SK-N-SH (cell line): Measurements from ENCODE around the gene EXOC4. TPM values are rescaled to one million over a fixed set of nuclear protein-coding genes. Genes with fewer than 3 reads are reported as not detected.

Experiments used
- CTCF ChIA-PET: fragments of 300-600, 350-600 bp; formaldehyde crosslinking; extraction: SDS; loops from one replicate; lab custom pipeline; 2021; lab: Yijun Ruan, JAX
- POLR2A ChIA-PET: fragments of 350-600 bp; sonication (Branson Sonifier 250); formaldehyde crosslinking; extraction: SDS; loops from one replicate; lab custom pipeline; 2020; ENCODE audit warnings: antibody characterized with exemption, inconsistent platforms; lab: Yijun Ruan, JAX
- DNase-seq: peaks from one replicate; pipeline ENCODE4 v3.0.0; 2012
- H2AFZ ChIP-seq: fragments of 200-600 bp; sonication (generic); 2 replicates; pipeline ENCODE4 v1.8.1; 2016; ENCODE audit warnings: antibody characterized with exemption, mild to moderate bottlenecking, low read depth
- H3F3A ChIP-seq: fragments of 200-600 bp; sonication (generic); replicated peaks from 2 replicates; pipeline ENCODE3; 2016; ENCODE audit warnings: antibody characterized with exemption, mild to moderate bottlenecking; ENCODE audit not compliant: insufficient read depth
- H3K27ac ChIP-seq, 2 experiments: fragments of 200-500 bp in 1 of 2; fragments of 200-600 bp in 1 of 2; sonication (Bioruptor generic) in 1 of 2; sonication (generic), shearing (Covaris generic) in 1 of 2; 2 replicates each; pipeline versions ENCODE4 v1.5.1 to v1.6.1; 2014 to 2016; ENCODE audit warnings: low read depth in 2 of 2, inconsistent platforms in 1 of 2, low read length in 1 of 2, mild to moderate bottlenecking in 1 of 2, mixed read lengths in 1 of 2
- H3K27me3 ChIP-seq: fragments of 200-600 bp; sonication (generic), shearing (Covaris generic); 2 replicates; pipeline ENCODE4 v1.6.1; 2016; ENCODE audit warnings: mixed run types; ENCODE audit not compliant: insufficient read depth
- H3K36me3 ChIP-seq, 2 experiments: fragments of 200-500 bp in 1 of 2; fragments of 200-600 bp in 1 of 2; sonication (Bioruptor generic) in 1 of 2; sonication (generic) in 1 of 2; replicated peaks in 1 of 2; 2 replicates each; pipeline versions ENCODE3 to v1.5.1; 2014 to 2016; ENCODE audit warnings: low read length in 1 of 2, mild to moderate bottlenecking in 1 of 2; ENCODE audit not compliant: insufficient read depth in 2 of 2, control insufficient read depth in 1 of 2
- H3K4me1 ChIP-seq, 2 experiments: fragments of 200-500 bp in 1 of 2; fragments of 200-600 bp in 1 of 2; sonication (Bioruptor generic) in 1 of 2; sonication (generic), shearing (Covaris generic) in 1 of 2; 2 replicates each; pipeline versions ENCODE4 v1.5.1 to v1.6.1; 2014 to 2016; ENCODE audit warnings: low read depth in 1 of 2, low read length in 1 of 2, mixed run types in 1 of 2; ENCODE audit not compliant: insufficient read depth in 2 of 2, control insufficient read depth in 1 of 2
- H3K4me2 ChIP-seq: fragments of 200-600 bp; sonication (generic), shearing (Covaris generic); 2 replicates; pipeline ENCODE4 v1.6.1; 2017; ENCODE audit warnings: mixed run types
- H3K4me3 ChIP-seq, 2 experiments: fragments of 200-500 bp in 1 of 2; fragments of 200-600 bp in 1 of 2; sonication (Bioruptor generic) in 1 of 2; sonication (generic), shearing (Covaris generic) in 1 of 2; 2 replicates each; pipeline versions ENCODE4 v1.5.1 to v1.8.1; 2014 to 2016; ENCODE audit warnings: low read depth in 2 of 2, inconsistent platforms in 1 of 2, low read length in 1 of 2, mild to moderate bottlenecking in 1 of 2, mixed read lengths in 1 of 2, moderate library complexity in 1 of 2
- H3K79me2 ChIP-seq: fragments of 200-600 bp; sonication (generic); 2 replicates; pipeline ENCODE4 v1.8.1; 2017; ENCODE audit warnings: mild to moderate bottlenecking; ENCODE audit not compliant: insufficient read depth
- H3K9ac ChIP-seq: fragments of 200-600 bp; sonication (generic); 2 replicates; pipeline ENCODE4 v1.6.1; 2017; ENCODE audit warnings: mixed run types
- H3K9me2 ChIP-seq: fragments of 200-600 bp; sonication (generic); 2 replicates; pipeline ENCODE4 v1.6.1; 2017; ENCODE audit warnings: mixed run types
- H3K9me3 ChIP-seq: fragments of 200-600 bp; sonication (generic); 2 replicates; pipeline ENCODE4 v1.6.1; 2017; ENCODE audit warnings: mixed run types, mild to moderate bottlenecking, moderate library complexity
- H4K20me1 ChIP-seq: fragments of 200-600 bp; sonication (generic); 2 replicates; pipeline ENCODE4 v1.6.1; 2017; ENCODE audit warnings: mild to moderate bottlenecking, mixed run types; ENCODE audit not compliant: insufficient read depth
- ELF1 ChIP-seq: IDR thresholded peaks from 2 replicates; pipeline ENCODE4 v1.4.0; 2012
- EP300 ChIP-seq, 2 experiments: IDR thresholded peaks; 2 replicates each; pipeline versions ENCODE4 v1.4.0 to v1.6.1; 2012; ENCODE audit warnings: borderline replicate concordance in 1 of 2, low read depth in 1 of 2, low read length in 1 of 2
- EZH2phosphoT487 ChIP-seq: fragments of 200-600 bp; sonication (generic); IDR thresholded peaks from 2 replicates; pipeline ENCODE4 v1.6.1; 2017; ENCODE audit warnings: low read depth, mixed run types, mild to moderate bottlenecking, antibody characterized with exemption, moderate library complexity, borderline replicate concordance
- FOXJ3 ChIP-seq: sonication (generic); formaldehyde crosslinking; IDR thresholded peaks from 2 replicates; pipeline ENCODE4 v1.5.1; 2020; ENCODE audit warnings: mild to moderate bottlenecking, missing genetic modification reagents
- GABPA ChIP-seq: IDR thresholded peaks from 2 replicates; pipeline ENCODE4 v1.4.0; 2012; ENCODE audit warnings: low read depth, mild to moderate bottlenecking
- GATA2 ChIP-seq: sonication (generic); formaldehyde crosslinking; IDR thresholded peaks from 2 replicates; pipeline ENCODE4 v1.5.0; 2020; ENCODE audit warnings: mild to moderate bottlenecking, missing genetic modification reagents
- JUND ChIP-seq: IDR thresholded peaks from 2 replicates; pipeline ENCODE4 v1.4.0; 2012
- MEF2A ChIP-seq: IDR thresholded peaks from 2 replicates; pipeline ENCODE4 v1.4.0; 2012; ENCODE audit warnings: low read depth, borderline replicate concordance
- NFIC ChIP-seq: IDR thresholded peaks from 2 replicates; pipeline ENCODE4 v1.4.0; 2012; ENCODE audit warnings: borderline replicate concordance
- RAD21 ChIP-seq: IDR thresholded peaks from 2 replicates; pipeline ENCODE4 v1.6.1; 2012; ENCODE audit warnings: mild to moderate bottlenecking, low read length
- RFX5 ChIP-seq: IDR thresholded peaks from 2 replicates; pipeline ENCODE4 v1.6.1; 2012; ENCODE audit warnings: mild to moderate bottlenecking, improper control_type of control experiment, low read length
- RXRA ChIP-seq: IDR thresholded peaks from 2 replicates; pipeline ENCODE4 v1.4.0; 2012; ENCODE audit warnings: low read depth, mild to moderate bottlenecking, borderline replicate concordance
- SMC3 ChIP-seq: IDR thresholded peaks from 2 replicates; pipeline ENCODE4 v1.6.1; 2012; ENCODE audit warnings: low read depth, low read length, improper control_type of control experiment
- TCF12 ChIP-seq: IDR thresholded peaks from 2 replicates; pipeline ENCODE4 v1.4.0; 2012
- TEAD4 ChIP-seq: IDR thresholded peaks from 2 replicates; pipeline ENCODE4 v1.4.0; 2012; ENCODE audit warnings: mild to moderate bottlenecking, borderline replicate concordance; ENCODE audit not compliant: insufficient read depth
- YY1 ChIP-seq: IDR thresholded peaks from 2 replicates; pipeline ENCODE4 v1.4.0; 2012; ENCODE audit warnings: low read depth, mild to moderate bottlenecking
- WGBS: methylation state at CpG from one replicate; pipeline ENCODE4 v1.1.6; 2017; ENCODE audit warnings: low lambda C conversion rate; 5-methylcytosine and 5-hydroxymethylcytosine counted together
- polyA plus RNA-seq, 3 experiments: library from polyadenylated mRNA; depleted of rRNA; stranded (reverse); fragments of >200 nt; gene quantifications; 2 replicates each; pipeline ENCODE4 v1.2.3, GENCODE V29; 2012
- TF ChIP-seq, protein P1 (sequence below): fragments of 200-600 bp; sonication (generic); IDR thresholded peaks from 2 replicates; pipeline ENCODE4 v1.6.1; 2017; ENCODE audit warnings: antibody characterized with exemption, mild to moderate bottlenecking, moderate library complexity
- TF ChIP-seq, protein P2 (sequence below): fragments of 150-350 bp; IDR thresholded peaks from 2 replicates; pipeline ENCODE4 v1.6.1; 2017; ENCODE audit warnings: antibody characterized with exemption, low read length, low read depth, borderline replicate concordance
- TF ChIP-seq, protein P3 (sequence below): IDR thresholded peaks from 2 replicates; pipeline ENCODE4 v1.4.0; 2012; ENCODE audit warnings: low read depth
- TF ChIP-seq, protein P4 (sequence below): IDR thresholded peaks from 2 replicates; pipeline ENCODE4 v1.4.0; 2012; ENCODE audit warnings: low read depth, borderline replicate concordance

Gene EXOC4
- polyA plus RNA-seq, 1 of the 3 experiments (the other 2 are of a cell fraction), result 37.3 TPM

DNA sequence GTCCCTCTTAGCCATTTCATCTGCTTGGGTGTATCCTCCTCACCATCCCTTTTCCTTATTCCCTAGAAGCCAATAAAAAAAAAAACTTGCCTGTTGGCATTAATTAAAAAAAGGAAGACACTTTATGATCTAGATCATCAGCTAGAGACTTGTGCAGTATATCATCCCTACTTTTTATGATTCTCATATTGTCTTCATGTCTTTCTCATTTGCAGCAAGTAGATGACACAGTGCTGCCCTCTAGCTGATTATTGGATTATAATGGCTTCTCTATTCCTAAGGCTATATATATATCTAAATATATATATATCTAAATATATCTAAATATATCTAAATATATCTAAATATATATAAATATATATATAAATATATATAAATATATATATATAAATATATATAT, 601.9 kb downstream of the EXOC4 start:
- Histone ChIP-seq H3K9ac (0 out of 2 replicates have a peak overlapping the region, but pooled peaks have one; percentile 4), H3K27ac (peak overlapping the region; percentile 85 to 98), H4K20me1 (peaks cover 8% of the 10 kb centered on the region; the same call in 1 of the 2 replicates), H3K4me1 (peaks cover 30 to 60% of the 10 kb centered on the region in 2 experiments), H3K4me2 (peak overlapping the region; percentile 61), H3K36me3 (peaks cover 0 to 7% of the 10 kb centered on the region in 2 experiments), H3K9me3 (no peaks in the 10 kb centered on the region), H3K4me3 (0 out of 4 replicates have a peak overlapping the region, but pooled peaks of 1 of the 2 experiments have one; percentile 7), H3F3A (peaks cover 30% of the 10 kb centered on the region), H2AFZ (no peak overlapping the region), H3K9me2 (no peaks in the 10 kb centered on the region), H3K79me2 (no peaks in the 10 kb centered on the region), H3K27me3 (no peaks in the 10 kb centered on the region)
- TF ChIP-seq YY1 (peak; percentile 48; the same call in 1 of the 2 replicates), SMC3 (peak; percentile 48; the same call in 1 of the 2 replicates), EP300 (IDR thresholded peaks at IDR 0.05; ENCODE audit: borderline replicate concordance in 1 of 2, low read depth in 1 of 2, low read length in 1 of 2) (peak in 1 of 2 experiments; percentile 30; a peak in 1 of 4 replicates), RAD21 (peak; percentile 84), FOXJ3 (CRISPR knock-in tag) (no peak)
- TF ChIP-seq, protein P1, sequence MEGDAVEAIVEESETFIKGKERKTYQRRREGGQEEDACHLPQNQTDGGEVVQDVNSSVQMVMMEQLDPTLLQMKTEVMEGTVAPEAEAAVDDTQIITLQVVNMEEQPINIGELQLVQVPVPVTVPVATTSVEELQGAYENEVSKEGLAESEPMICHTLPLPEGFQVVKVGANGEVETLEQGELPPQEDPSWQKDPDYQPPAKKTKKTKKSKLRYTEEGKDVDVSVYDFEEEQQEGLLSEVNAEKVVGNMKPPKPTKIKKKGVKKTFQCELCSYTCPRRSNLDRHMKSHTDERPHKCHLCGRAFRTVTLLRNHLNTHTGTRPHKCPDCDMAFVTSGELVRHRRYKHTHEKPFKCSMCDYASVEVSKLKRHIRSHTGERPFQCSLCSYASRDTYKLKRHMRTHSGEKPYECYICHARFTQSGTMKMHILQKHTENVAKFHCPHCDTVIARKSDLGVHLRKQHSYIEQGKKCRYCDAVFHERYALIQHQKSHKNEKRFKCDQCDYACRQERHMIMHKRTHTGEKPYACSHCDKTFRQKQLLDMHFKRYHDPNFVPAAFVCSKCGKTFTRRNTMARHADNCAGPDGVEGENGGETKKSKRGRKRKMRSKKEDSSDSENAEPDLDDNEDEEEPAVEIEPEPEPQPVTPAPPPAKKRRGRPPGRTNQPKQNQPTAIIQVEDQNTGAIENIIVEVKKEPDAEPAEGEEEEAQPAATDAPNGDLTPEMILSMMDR, result peak; percentile 75
- DNase-seq, result peak; percentile 68
- ChIA-PET CTCF (interaction anchor here (0.6 to 5.7 kb wide), 66 partner anchors 9 to 505 kb away, joined by 3 to 69 read pairs (median 5); no protein-coding TSS in a partner anchor), POLR2A (interaction anchor here (0.7 to 1.5 kb wide), 4 partner anchors 106 to 162 kb away, joined by 3 to 5 read pairs (median 4); no protein-coding TSS in a partner anchor)

DNA sequence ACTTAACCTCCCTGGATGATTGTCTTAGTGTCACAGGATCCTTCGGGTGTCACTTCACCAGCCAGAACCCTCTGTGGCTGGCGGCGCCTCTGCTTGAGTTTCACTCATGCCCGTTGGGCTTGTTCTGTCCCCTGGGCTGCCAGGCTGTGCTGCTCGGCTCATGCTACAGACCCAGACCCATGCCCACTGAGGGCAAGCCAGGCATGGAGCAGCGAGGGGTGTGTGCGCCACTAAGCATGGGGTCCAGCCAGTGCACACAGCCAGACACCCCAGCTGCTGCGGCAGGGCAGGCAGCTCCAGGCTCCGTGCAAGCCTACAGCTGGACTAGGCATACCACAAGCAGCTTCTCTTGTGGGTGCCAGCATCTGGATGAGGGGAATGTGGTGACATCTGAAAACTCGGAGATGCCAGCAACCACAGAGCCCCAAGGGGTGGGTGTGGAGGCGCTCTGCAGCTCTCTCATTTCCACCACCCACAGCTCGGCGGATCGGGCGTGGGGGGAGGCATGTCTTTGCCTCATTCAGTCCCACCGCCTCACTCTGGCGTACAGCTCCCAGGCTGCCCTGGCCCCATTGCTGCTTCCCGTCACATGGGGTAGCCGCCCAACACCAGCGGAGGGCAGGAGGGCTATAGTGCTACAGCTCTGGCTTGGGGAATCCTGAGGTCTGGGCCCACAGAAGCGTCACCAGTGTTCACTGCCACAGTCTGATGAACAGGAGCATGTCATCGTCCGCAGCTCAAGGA, 604.7 kb downstream of the EXOC4 start:
- H2AFZ ChIP-seq, result no peak overlapping the region

More for the DNA sequence above, 604.7 kb downstream of the EXOC4 start:
- no peak for TF ChIP-seq JUND
- TF ChIP-seq RAD21, result no peak
- no peak for TF ChIP-seq NFIC
- TF ChIP-seq RFX5, result no peak
- TF ChIP-seq EZH2phosphoT487, result no peak
- TF ChIP-seq, protein P2, sequence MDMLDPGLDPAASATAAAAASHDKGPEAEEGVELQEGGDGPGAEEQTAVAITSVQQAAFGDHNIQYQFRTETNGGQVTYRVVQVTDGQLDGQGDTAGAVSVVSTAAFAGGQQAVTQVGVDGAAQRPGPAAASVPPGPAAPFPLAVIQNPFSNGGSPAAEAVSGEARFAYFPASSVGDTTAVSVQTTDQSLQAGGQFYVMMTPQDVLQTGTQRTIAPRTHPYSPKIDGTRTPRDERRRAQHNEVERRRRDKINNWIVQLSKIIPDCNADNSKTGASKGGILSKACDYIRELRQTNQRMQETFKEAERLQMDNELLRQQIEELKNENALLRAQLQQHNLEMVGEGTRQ, result no peak
- no peak for TF ChIP-seq MEF2A
- no peak for TF ChIP-seq GATA2 (CRISPR knock-in tag)
- no peak for TF ChIP-seq GABPA
- TF ChIP-seq RXRA, result no peak
- TF ChIP-seq, protein P3, sequence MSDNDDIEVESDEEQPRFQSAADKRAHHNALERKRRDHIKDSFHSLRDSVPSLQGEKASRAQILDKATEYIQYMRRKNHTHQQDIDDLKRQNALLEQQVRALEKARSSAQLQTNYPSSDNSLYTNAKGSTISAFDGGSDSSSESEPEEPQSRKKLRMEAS, result no peak
- TF ChIP-seq, protein P4, sequence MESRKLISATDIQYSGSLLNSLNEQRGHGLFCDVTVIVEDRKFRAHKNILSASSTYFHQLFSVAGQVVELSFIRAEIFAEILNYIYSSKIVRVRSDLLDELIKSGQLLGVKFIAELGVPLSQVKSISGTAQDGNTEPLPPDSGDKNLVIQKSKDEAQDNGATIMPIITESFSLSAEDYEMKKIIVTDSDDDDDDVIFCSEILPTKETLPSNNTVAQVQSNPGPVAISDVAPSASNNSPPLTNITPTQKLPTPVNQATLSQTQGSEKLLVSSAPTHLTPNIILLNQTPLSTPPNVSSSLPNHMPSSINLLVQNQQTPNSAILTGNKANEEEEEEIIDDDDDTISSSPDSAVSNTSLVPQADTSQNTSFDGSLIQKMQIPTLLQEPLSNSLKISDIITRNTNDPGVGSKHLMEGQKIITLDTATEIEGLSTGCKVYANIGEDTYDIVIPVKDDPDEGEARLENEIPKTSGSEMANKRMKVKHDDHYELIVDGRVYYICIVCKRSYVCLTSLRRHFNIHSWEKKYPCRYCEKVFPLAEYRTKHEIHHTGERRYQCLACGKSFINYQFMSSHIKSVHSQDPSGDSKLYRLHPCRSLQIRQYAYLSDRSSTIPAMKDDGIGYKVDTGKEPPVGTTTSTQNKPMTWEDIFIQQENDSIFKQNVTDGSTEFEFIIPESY, result no peak
- TF ChIP-seq TCF12, result no peak
- no peak for TF ChIP-seq TEAD4
- no peak for TF ChIP-seq ELF1
- TF ChIP-seq YY1, result no peak
- WGBS, result 95% methylated on average over 22 of the region's 23 CpGs
- POLR2A ChIA-PET, result no interaction called here
- CTCF ChIA-PET, result interaction anchor here (0.9 to 5.7 kb wide), 6 partner anchors 10 to 284 kb away, joined by 3 to 45 read pairs (median 5); no protein-coding TSS in a partner anchor
- no peak overlapping the region for H3K9ac ChIP-seq
- H3K79me2 ChIP-seq, result no peaks in the 10 kb centered on the region
- no peaks in the 10 kb centered on the region for H3K27me3 ChIP-seq
- no peak overlapping the region for H3K4me2 ChIP-seq
- no peak for DNase-seq
- H4K20me1 ChIP-seq, result peaks cover 8% of the 10 kb centered on the region; the same call in 1 of the 2 replicates
- H3K36me3 ChIP-seq, result peaks cover 3 to 8% of the 10 kb centered on the region in 2 experiments
- H3F3A ChIP-seq, result peaks cover 22% of the 10 kb centered on the region
- no peaks in the 10 kb centered on the region for H3K9me2 ChIP-seq
- H3K4me1 ChIP-seq, result peaks cover 17 to 69% of the 10 kb centered on the region in 2 experiments
- H3K9me3 ChIP-seq, result no peaks in the 10 kb centered on the region
- H3K4me3 ChIP-seq, result no peak overlapping the region
- peak overlapping the region in 1 of 2 experiments; percentile 98; a peak in 2 of 4 replicates for H3K27ac ChIP-seq
